ENCODE data around the gene SLC25A6.

DNA sequence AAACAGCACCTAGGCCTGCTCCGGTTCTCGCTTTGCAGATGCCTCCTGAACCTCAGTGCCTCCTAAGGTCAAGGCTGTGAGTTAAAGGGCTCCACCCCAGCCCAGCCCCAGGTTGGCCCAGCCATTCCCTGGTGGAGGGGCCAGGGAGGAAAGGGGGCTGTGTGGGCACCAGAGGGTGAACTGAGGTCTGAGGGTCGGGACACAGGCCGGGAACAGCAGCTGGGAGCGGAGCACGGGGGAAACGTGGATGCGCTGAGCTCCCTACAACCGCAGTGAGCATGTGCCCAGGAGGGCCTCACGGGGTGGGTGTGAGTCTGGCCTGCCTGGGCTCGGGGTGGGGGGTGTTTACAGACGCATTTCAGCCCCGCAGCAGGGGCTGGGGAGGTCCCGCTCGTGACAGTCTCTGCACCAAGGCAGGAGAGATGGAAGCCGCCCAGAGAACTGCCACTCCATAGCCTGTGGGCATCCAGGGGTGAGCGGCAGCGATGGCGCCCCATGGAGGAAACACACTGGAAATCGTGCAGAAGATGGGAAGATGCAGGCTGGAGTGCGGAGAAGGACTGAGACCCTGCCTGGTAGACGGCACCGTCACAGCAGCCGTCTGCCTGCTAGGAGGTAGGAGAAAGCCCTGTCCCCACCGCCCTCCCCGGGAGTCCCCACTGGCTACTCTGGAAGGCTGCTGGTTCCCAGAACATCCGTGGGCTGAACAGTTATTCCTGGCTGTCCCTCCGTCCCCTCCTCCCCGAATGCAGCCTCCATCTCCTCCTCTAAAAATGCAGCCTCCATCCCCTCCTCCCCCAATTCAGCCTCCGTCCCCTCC, 9.9 kb upstream of the SLC25A6 start:
- TF ChIP-seq, protein P1, sequence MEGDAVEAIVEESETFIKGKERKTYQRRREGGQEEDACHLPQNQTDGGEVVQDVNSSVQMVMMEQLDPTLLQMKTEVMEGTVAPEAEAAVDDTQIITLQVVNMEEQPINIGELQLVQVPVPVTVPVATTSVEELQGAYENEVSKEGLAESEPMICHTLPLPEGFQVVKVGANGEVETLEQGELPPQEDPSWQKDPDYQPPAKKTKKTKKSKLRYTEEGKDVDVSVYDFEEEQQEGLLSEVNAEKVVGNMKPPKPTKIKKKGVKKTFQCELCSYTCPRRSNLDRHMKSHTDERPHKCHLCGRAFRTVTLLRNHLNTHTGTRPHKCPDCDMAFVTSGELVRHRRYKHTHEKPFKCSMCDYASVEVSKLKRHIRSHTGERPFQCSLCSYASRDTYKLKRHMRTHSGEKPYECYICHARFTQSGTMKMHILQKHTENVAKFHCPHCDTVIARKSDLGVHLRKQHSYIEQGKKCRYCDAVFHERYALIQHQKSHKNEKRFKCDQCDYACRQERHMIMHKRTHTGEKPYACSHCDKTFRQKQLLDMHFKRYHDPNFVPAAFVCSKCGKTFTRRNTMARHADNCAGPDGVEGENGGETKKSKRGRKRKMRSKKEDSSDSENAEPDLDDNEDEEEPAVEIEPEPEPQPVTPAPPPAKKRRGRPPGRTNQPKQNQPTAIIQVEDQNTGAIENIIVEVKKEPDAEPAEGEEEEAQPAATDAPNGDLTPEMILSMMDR (IDR thresholded peaks at IDR 0.05), result no peak
- TF ChIP-seq POLR2AphosphoS5 (IDR thresholded peaks at IDR 0.05), result no peak

Data from prostate gland (tissue), 2 donors.